DMS53 treated with DMSO at 0.1 percent for 48 hours (cell line): Measurements from ENCODE around the gene CUL5.
A peak's percentile ranks its signal among the peaks of the same experiment; 100 is the strongest.
"Not testable (repeated sequence)": the region's sequence is repeated elsewhere in the genome, so short reads cannot be mapped to it uniquely, and the experiment has no call there.

ENCODE experiments used
- DNase-seq: peaks from one replicate; lab custom pipeline; 2025; ENCODE audit not compliant: unreplicated experiment; lab: John Stamatoyannopoulos, UW

CUL5 gene

DNA sequence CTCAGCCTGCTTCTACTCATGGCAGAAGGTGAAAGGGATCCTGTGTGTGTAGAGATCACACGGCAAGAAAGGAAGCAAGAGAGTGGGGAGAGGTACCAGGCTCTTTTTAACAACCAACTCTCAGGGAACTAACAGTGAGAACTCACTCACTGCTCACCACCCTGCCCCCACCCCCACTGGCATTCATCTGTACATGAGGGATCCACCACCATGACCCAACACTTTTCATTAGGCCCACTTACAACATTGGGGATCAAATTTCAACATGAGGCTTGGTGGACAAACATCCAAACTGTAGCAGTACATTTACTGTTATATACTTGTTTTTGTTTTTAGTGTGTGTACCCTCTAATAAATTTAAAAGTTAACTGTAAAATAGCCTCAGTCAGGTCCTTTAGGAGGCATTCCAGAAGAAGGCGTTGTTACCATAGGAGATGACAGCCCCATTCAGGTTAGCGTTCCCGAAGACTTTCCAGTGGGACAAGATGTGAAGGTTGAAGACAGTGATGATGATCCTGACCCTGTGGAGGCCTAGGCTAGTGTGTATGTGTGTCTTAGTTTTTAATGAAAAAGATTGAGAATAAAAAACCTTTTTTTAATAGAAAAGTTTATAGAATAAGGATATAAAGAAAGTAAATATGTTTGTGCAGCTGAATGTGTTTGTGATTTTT lies 11.3 kb downstream of the CUL5 start:
- DNase-seq: no peak

DNA sequence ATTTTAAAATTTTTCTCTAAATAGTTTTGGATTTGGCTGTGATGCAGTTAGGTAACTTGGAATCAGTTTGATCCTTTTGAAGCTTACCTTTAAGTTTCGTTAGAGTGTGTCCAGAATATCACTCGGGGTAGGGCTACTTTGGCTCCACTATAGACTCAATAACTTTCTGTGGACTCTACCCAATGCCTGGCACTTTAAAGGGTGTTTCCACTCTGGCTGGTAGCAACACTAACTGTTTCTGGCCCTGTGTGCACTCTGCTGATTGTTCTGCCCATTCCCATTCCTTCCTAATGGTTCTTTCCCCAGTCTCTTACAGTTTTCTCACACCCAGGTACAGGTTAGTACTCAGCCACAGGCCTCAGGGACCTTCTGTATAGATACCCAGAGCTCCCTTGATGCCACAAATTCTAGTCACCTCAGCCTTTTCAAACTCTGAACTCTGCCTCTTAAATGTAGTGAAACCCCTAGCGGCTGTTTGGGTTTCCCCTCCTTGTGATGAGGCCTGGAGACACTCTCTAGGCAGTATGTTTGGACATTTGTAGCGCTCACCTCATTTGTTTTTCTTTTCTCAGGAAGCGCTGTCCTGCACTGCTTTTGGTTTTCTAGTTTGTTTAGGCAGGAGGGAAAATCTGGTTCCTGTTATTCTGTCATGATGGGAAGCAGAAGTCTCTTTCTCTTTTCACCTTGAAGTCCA lies 16.8 kb downstream of the CUL5 start:
- DNase-seq: no peak

DNA sequence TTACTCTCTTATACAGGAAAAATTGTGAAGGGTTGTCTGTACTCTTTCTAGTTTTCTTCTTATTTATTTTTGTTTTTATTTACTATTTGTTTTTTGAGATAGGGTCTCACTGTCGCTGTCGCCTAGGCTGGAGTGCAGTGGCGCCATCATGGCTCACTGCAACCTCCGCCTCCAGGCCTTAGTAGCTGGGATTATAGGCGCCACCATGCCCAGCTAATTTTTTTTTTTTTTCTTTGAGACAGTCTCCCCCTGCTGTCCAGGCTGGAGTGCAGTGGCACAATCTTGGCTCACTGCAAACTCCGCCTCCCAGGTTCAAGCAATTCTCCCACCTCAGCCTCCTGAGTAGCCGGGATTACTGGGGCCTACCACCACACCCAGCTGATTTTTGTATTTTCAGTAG lies 18.4 kb downstream of the CUL5 start:
- no peak for DNase-seq

DNA sequence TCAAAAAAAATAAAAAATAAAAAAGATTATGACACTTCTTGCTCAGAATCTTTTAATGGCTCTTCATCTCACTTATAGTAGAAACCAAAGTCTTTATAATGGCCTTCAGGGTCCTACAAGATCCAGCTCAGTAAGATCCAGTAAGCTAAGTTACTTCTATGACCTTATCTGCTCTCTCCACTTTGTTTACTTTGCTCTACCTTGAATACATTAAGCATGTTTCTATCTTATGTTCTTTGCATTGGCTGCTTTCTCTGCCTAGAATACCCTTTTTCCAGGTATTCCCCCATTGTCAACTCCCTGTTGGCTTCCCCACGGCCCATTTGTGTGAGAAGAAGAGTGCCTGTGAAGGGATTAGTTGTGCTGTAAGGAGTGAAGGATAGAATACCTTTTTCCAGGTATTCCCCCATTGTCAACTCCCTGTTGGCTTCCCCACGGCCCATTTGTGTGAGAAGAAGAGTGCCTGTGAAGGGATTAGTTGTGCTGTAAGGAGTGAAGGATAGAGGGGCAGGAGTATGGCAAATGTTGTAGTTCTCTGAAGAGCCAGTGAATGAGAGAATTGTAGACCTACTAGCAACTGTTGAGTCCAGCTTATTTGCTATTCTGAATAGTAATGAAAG lies 20.2 kb downstream of the CUL5 start:
- not testable (repeated sequence) for DNase-seq

DNA sequence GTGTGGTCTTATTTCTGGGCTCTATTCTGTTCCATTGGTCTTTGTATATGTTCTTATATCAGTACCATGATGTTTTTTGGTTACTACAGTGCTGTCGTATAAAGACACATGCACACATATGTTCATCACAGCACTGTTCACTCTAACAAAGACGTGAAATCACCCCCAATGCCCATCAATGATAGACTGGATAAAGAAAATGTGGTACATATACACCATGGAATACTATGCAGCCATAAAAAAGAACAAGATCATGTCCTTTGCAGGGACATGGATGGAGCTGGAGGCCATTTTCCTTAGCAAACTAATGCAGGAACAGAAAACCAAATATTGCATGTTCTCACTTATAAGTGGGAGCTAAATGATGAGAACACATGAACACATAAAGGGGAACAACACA lies 22.9 kb downstream of the CUL5 start:
- not testable (repeated sequence) for DNase-seq

DNA sequence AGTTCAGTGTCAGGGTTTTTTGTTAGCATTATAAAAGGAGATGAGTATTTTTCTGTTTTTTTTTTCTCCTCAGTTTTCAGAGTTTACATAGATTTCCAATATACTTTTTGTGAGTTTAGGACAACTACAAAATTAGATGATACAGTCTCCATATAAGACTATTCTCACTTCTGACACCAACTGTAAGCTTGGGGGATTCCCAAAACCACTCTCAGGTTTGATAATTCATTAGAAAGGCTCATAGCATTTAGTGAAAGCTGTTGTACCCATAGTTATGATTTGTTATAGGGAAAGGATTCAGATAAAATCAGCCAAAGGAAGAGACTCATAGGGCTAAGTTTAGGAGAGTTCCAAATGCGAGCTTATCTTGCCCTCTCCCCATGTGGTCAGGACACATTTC lies 24.1 kb downstream of the CUL5 start:
- no peak for DNase-seq

DNA sequence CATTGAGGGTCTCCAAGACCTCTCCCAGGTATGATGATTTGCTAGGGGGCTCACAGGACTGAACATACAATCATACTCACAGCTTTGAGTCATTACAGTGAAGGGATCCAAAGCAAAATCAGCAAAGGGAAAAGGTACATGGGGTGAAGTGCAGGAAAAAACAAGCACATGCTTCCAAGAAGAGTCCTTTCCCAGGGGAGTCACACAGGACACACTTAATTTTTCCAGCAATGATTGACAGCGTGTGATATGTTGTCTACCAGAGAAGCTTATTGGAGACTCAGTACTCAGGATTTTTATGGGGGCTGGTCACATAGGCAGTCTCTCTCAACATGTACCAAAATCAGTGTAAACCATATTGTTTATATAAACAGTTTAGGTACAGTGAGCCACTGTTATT lies 25.3 kb downstream of the CUL5 start:
- DNase-seq: no peak

DNA sequence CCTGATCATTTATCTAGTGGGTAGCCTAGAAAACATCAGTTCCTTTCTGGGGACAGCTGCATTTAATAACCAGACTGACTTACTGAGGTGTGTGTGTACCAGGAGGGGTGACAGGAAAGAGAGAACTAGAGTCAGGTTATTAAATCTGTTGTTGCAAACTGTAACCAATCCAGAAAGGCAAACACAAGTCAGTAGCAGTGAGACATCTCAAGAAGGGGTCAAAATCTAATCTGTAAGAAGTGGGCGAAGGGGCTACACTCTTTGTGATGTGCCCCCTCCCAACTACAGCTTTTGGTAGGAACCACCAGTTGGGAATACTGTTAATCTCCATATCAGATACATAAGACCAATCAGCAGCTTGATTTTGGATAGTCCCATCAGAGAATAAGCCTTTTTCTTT lies 26.3 kb downstream of the CUL5 start:
- no peak for DNase-seq

DNA sequence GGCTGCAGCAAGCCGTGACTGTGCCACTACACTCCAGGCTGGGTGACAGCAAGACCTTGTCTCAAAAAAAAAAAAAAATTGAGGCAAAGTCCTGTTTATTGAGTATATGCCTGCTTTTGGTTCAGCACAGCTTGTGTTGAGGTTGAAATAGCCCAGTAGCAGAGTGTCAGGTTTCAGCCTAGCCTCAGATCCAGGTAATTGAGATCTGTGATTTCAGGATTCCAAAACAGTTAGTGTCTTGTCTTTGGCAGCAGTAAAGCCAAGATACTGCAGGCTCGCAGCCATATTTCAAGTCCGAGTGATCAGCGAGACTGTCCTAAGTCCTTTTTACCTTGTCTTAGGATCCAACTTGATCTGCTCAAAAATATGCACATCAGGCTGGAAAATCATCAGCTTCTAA lies 27.0 kb downstream of the CUL5 start:
- DNase-seq: no peak

DNA sequence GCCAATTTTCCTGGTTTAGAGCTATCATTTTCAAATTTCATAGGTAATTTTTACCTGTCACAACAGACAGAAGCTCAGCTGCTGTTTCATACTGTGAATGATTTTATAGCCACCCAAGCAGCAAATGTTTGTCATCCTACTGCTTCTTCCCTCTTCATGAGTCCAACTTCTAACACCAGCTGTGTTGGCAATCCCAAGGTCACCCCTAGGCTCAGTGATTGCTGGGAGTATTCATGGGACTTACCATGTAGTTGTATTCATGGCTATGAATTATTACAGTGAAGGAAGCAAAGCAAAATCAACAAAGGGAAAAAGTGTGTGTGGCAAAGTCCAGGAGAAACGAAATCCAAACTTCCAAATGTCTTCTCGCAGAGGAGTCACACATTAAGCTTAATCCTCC lies 28.5 kb downstream of the CUL5 start:
- no peak for DNase-seq

DNA sequence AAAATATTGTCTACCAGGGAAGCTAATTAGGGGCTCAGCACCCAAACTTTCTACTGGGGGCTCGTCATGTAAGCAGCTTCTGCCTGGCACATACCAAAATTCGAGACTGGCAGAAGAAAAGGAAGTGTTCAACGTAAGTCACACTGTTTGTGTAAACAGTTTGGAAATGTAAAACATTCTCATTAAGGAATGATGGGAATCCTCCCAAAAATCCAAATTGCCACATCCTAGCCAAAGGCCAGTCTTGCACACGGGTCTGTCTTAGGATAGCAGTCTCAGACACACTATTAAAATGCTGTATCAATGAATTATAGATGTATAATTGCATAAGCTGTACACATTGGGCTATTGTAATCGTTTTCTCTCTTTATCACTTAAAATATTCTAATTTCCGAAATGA lies 28.9 kb downstream of the CUL5 start:
- DNase-seq: no peak

DNA sequence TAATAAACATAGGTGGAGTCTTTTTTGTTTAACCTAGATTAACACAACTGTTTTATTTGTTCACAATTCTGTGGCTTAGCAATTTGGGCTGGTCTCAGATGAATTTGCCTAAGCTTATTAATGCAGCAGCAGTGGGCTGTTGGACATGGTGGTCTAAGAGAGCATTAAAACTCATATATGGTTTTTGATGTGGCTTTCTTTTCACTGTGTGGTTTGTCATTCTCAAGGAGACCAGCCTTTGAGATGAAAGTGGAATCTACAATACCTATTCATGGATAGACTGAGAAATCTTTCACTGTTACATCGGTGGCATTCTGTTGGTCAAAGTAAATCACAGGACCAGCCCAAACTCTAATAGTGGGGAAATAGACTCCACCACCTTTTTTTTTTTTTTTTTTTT lies 39.6 kb downstream of the CUL5 start:
- no peak for DNase-seq

DNA sequence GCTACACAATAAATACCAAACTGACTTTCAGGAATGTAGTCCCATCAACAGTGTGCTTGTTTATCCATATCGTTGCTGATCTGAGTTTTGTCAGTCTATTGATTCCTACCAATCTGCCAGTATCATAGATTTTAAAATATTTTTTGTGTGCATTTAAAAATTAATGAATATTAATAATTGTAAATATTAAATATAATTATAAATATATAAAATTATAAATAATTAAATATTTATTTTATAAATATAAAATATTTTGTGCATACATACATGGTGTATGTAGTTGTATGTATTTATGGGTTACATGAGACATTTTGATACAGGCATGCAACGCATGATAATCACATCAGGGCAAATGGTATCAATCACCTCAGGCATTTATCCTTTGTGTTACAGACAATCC lies 53.6 kb downstream of the CUL5 start:
- no peak for DNase-seq

DNA sequence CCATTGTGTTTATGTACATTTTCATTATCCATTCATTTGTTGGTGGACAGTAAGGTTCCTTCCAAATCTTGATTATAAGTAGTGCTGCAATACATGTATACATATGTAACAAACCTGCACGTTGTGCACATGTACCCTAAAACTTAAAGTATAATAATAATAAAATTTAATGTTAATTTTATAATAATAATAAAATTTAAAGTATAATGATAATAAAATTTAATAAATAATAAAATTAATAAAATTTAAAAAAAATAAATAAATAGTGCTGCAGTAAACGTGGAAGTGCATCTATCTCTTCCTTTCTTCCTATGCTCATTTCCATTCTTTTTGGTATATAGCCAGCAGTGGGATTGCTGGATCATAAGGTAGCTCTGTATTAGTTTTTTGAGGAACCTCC lies 54.7 kb downstream of the CUL5 start:
- no peak for DNase-seq

DNA sequence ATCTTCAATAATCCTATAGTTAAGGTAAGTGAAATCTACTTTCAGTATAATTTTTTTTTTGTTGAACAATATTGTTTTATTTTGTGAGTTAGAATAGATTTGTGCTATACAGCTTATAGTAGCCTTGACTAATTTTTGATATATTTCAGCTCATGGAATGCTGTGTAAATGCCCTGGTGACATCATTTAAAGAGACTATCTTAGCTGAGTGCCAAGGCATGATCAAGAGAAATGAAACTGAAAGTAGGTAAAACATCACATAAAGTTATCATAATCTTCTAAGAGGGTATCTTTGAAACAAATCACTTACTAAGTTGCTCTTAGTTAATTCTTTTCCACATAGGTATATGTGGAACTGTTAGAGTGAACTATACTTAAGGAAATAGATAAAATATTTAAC lies 61.2 kb downstream of the CUL5 start:
- no peak for DNase-seq

DNA sequence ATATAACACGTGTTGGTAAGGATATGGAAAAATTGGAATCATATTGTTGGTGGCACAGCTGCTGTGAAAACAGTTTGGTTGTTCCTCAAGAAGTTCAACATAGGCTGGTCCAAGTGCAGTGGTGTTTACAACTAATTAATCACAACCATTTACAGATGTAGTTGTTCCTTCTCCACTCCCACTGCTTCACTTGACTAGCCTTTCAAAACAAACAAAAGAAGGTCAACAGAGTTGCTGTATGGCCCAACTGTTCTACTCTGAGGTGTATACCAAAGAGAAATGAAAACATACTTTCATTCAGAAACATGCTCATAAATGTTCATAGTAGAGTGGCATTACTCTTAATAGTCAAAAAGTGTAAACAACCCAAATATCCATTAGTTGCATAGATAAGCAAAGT lies 76.1 kb downstream of the CUL5 start:
- DNase-seq: peak; percentile 4

DNA sequence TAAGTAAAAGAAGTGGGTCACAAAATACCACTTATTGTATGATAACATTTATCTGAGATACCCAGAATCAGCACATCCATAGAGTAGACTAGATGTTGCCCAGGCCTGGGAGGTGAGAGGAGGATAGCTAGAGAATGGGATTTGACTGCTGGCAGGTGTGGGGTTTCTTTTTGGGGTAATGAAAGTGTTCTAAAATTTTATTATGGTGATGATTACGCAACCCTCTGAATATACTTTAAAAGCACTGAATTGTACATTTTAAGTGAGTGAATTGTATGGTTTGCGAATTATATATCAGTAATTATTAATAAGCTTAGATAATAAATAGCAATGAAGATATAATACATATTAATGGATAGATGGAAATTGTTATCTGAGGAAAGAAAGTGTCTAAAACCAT lies 77.0 kb downstream of the CUL5 start:
- no peak for DNase-seq

DNA sequence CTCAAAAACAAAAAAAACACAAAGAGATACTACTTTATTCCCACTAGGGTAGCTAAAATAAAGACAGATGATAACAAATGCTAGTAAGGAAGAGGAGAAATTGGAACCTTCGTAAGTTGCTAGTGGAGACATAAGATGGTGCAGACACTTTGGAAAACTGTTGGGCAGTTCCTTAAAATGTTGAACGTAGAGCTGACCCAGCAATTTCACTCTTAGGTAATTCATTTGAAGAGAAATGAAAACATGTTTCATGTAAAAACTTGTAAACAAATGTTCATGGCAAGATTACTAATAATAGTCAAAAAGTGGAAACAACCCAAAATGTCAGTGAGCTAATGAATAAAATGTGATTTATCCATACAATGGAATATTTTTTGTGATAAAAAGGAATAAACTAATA lies 83.4 kb downstream of the CUL5 start:
- DNase-seq: no peak

DNA sequence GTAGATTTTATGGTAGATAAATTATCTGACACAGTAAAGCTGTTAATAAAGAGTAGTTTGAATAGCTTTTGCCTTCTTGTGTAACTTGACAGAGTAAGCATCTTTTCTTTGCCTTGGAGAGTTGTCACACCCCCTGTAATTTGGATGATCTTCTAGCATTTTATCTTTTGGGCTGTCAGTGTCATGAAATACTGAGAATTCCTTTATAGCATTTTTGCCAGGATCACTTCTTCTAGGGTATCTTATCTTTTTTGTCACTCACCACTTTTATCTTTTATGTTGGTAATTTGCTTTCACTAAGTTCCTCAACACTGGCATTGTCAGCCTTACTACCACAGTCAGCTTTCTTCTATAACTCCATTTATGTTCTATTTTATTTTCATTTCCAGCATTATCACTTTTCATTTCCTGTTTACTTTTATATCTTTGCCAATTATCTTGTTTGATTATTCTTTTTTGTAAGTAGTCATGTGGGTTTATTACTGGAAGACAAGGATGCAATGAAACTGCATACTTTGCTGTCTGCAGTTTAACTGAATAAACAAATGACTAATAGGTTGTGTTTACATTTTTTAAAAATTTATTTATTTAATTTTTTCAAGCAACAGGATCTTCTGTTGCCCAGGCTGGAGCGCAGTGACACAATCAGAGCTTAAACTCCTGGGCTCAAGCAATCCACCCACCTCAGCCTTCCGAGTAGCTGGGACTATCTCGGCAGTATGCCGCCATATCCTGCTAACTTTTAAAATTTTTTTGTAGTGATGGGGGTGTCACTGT lies 84.6 kb downstream of the CUL5 start:
- DNase-seq: peak; percentile 84

DNA sequence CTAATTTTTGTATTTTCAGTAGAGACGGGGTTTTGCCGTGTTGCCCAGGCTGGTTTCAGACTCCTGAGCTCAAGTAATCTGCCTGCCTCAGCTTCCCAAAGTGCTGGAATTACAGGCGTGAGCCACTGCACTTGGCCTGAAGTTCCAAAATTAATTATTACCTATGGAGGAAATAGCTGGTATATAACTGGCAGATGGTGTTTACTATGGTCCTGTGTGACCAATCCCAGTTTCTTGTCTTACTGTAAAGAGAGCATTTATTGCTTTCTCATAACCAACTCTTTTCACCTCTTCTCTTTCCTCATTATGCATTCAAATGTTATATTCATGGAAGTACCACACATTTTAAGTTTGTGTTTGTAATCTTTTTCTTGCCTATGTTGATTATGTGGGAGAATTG lies 88.5 kb downstream of the CUL5 start:
- no peak for DNase-seq

DNA sequence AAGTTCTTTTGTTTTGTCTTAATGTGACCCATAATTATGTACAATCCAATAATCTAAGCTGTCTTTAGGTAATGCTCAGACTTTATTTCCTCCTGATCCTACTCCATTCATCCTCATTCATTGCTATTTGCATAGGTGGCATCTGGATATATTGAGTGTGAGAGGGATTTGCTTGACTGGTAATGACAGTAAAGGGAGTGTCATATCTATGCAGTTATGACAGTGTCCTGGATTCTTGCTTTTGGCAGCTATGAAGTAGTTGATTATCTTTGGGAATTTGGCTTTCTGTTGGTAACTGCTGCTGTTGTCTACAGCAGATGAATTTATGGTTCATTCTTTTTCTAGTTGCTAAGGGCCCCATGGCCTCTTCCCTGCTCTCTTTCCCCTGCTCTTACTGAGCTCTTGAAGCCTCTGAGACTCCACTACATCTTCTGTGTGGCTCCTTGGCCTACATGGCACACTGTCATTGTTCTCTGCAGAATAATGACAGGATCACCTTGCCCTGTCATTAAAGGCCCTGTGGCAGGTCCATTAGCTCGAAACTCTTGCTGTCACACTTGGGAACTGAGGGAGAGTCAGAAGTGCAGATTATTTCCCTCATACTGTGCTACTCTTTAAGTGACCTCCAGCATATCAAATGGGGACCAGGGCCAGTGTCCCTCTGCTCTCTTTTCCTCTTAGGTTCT lies 92.5 kb downstream of the CUL5 start:
- DNase-seq: no peak
